B cell (primary cell): ENCODE results near the gene AOC1. TPM values are rescaled to one million over a fixed set of nuclear protein-coding genes. Genes with fewer than 3 reads are reported as not detected.

ENCODE experiments used
- ATAC-seq: fragments of 200-7000 bp; cut with Tn5 transposase; one replicate; pipeline ENCODE4 v1.10.0; 2021; ENCODE audit warnings: low read depth, mild to moderate bottlenecking, moderate number of reproducible peaks, moderate library complexity
- CTCF ChIA-PET: fragments of 350-600 bp; sonication (Branson Sonifier 250); formaldehyde crosslinking; loops from one replicate; lab custom pipeline; 2021; ENCODE audit warnings: antibody characterized with exemption, inconsistent platforms; lab: Charles Lee
- POLR2A ChIA-PET: fragments of 350-600 bp; sonication (Branson Sonifier 250); formaldehyde crosslinking; loops from one replicate; lab custom pipeline; 2021; ENCODE audit warnings: antibody characterized with exemption; lab: Charles Lee
- DNase-seq: peaks from one replicate; pipeline ENCODE4 v3.0.0; 2013
- H2AFZ ChIP-seq: 2 replicates; pipeline ENCODE4 v1.6.1; 2012; ENCODE audit warnings: mild to moderate bottlenecking, low read depth, low read length; ENCODE audit not compliant: insufficient read depth, poor library complexity, severe bottlenecking
- H3K27ac ChIP-seq, 2 donors: 1 replicate in 1 of 2; 2 replicates in 1 of 2; pipeline ENCODE4 v1.5.1; 2012 to 2013; ENCODE audit warnings: low read length in 2 of 2, mild to moderate bottlenecking in 2 of 2, moderate library complexity in 1 of 2
- H3K27me3 ChIP-seq, 4 experiments: fragments of 200-600 bp in 1 of 4; sonication (generic) in 1 of 4; replicated peaks in 1 of 4; 1 replicate in 2 of 4; 2 replicates in 2 of 4; pipeline versions ENCODE4 v1.6.1 to v1.7.0; 2013 to 2016; ENCODE audit warnings: low read length in 3 of 4, mild to moderate bottlenecking in 2 of 4, mixed read lengths in 1 of 4, moderate library complexity in 1 of 4; ENCODE audit not compliant: insufficient read depth in 4 of 4, control insufficient read depth in 3 of 4; ENCODE audit errors: control extremely low read depth in 1 of 4
- H3K36me3 ChIP-seq, 2 experiments: replicated peaks in 1 of 2; 1 replicate in 1 of 2; 2 replicates in 1 of 2; pipeline versions ENCODE4 v1.6.1 to v1.7.1; 2013; ENCODE audit warnings: low read length in 1 of 2; ENCODE audit not compliant: insufficient read depth in 2 of 2, control insufficient read depth in 1 of 2; ENCODE audit errors: control extremely low read depth in 1 of 2, extremely low read depth in 1 of 2
- H3K4me1 ChIP-seq, 2 donors: fragments of 200-600 bp in 1 of 2; sonication (generic) in 1 of 2; 1 replicate in 1 of 2; 2 replicates in 1 of 2; pipeline versions ENCODE4 v1.5.1 to v1.6.1; 2013 to 2017; ENCODE audit warnings: low read length in 2 of 2; ENCODE audit not compliant: control insufficient read depth in 2 of 2, insufficient read depth in 2 of 2
- H3K4me2 ChIP-seq: replicated peaks from 2 replicates; pipeline ENCODE3; 2012; ENCODE audit warnings: mild to moderate bottlenecking, low read depth, low read length; ENCODE audit not compliant: poor library complexity, severe bottlenecking
- H3K4me3 ChIP-seq, 5 experiments: fragments of 200-600 bp in 1 of 5; sonication (generic) in 1 of 5; 1 replicate in 3 of 5; 2 replicates in 2 of 5; pipeline versions ENCODE4 v1.5.1 to v1.7.0; 2011 to 2016; ENCODE audit warnings: low read length in 4 of 5, mild to moderate bottlenecking in 4 of 5, low read depth in 2 of 5, control low read depth in 1 of 5, moderate library complexity in 1 of 5; ENCODE audit not compliant: insufficient read depth in 1 of 5; ENCODE audit errors: control extremely low read depth in 1 of 5, extremely low read depth in 1 of 5
- H3K79me2 ChIP-seq: fragments of 200-600 bp; sonication (generic); one replicate; pipeline ENCODE4 v1.6.0; 2016; ENCODE audit warnings: low read length; ENCODE audit not compliant: control insufficient read depth, insufficient read depth
- H3K9ac ChIP-seq: fragments of 200-600 bp; sonication (generic); 2 replicates; pipeline ENCODE4 v1.6.1; 2017; ENCODE audit warnings: mild to moderate bottlenecking, low read length, moderate library complexity
- H3K9me3 ChIP-seq, 3 donors: one replicate each; pipeline versions ENCODE4 v1.6.1 to v1.7.1; 2013; ENCODE audit warnings: low read length in 2 of 3; ENCODE audit not compliant: control insufficient read depth in 2 of 3, insufficient read depth in 1 of 3; ENCODE audit errors: control extremely low read depth in 1 of 3
- H4K20me1 ChIP-seq: 2 replicates; pipeline ENCODE4 v1.6.0; 2012; ENCODE audit warnings: mild to moderate bottlenecking, low read length; ENCODE audit not compliant: insufficient read depth, control insufficient read depth, poor library complexity, severe bottlenecking
- H3K27ac Mint-ChIP-seq: one replicate; pipeline ENCODE4 v1.8.0; 2021; ENCODE audit warnings: mixed read lengths
- H3K27me3 Mint-ChIP-seq: one replicate; pipeline ENCODE4 v1.8.0; 2021; ENCODE audit warnings: mixed read lengths
- H3K4me1 Mint-ChIP-seq: one replicate; pipeline ENCODE4 v1.8.0; 2021; ENCODE audit warnings: mixed read lengths
- H3K4me3 Mint-ChIP-seq: one replicate; pipeline ENCODE4 v1.8.0; 2021; ENCODE audit warnings: mixed read lengths
- H3K9me3 Mint-ChIP-seq: one replicate; pipeline ENCODE4 v1.8.0; 2022; ENCODE audit warnings: mixed read lengths; ENCODE audit not compliant: insufficient read depth
- EZH2 ChIP-seq: IDR thresholded peaks from 2 replicates; pipeline ENCODE4 v1.6.1; 2012; ENCODE audit warnings: borderline replicate concordance, low read depth, mild to moderate bottlenecking, moderate library complexity, low read length; ENCODE audit not compliant: insufficient read depth, poor library complexity, severe bottlenecking
- WGBS: methylation state at CpG from one replicate; pipeline ENCODE4 v1.1.5; 2013; ENCODE audit warnings: missing lambda C conversion rate; ENCODE audit not compliant: insufficient coverage; 5-methylcytosine and 5-hydroxymethylcytosine counted together
- intact Hi-C: fragments of 100-400 bp; cut with micrococcal nuclease; formaldehyde crosslinking; loops from one replicate; pipeline ENCODE4 v1.10.0; 2022
- polyA plus RNA-seq: library from polyadenylated mRNA; depleted of rRNA; stranded (reverse); fragments of >200 nt; gene quantifications from 2 replicates; pipeline ENCODE4 v1.2.3, GENCODE V29; 2012
- total RNA-seq, 2 donors: library from RNA; stranded (reverse); fragments of 120-200 nt in 1 of 2; gene quantifications; 1 replicate in 1 of 2; 2 replicates in 1 of 2; pipeline versions ENCODE4 v1.2.3 to v1.2.4, GENCODE V29; 2013 to 2022
- TF ChIP-seq, protein P1 (sequence below): fragments of 200-600 bp; IDR thresholded peaks from one replicate; pipeline ENCODE4 v1.8.0; 2022; ENCODE audit warnings: antibody characterized with exemption, mild to moderate bottlenecking

AOC1 gene
- total and polyA plus RNA-seq, 2 donors (not counting 1 experiment from before 2014, with no cell fraction given) = 0.07 TPM; not detected in 1

DNA sequence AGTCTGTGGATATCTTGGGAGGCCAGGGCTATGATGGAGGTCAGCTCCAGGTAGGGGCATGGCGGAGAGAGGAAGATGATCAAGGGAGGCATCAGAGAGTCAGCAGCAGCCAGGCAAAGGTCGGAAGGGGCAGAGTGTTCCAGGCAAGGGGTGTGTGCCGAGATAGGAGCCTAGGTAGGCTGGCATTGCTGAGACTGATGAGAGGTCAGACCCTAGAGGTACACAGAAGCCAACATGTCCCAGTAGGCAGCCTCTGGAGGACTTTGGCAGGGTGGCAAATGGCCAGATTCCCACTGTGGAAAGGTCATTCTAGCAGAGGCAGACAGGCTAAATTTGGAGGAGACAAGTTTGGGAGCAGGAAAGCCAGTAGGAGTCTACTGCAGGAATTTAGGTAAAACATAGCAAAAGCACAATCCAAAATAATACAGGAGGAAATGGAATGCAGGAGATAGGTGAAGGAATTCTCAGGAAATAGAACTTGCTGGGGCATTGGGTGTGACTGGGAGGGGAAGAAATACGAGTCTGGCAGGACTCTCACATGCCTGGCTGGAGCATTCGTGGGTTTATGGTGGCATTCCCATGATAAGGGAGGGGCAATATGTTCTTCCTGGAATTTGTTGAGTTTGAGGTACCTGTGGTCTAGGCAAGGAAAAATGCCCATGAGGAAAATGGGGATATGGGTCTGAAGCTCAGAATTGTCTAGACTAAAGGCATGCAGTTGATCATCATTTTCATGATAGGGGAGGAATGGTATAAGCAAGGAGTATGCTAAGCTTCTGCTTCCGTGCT lies 26.1 kb upstream of the AOC1 start:
- Histone ChIP-seq H3K79me2 (no peaks in the 10 kb centered on the region), H3K4me3 (no peak overlapping the region), H3K4me2 (no peak overlapping the region), H3K4me1 (no peaks in the 10 kb centered on the region), H3K9ac (no peak overlapping the region), H3K27me3 (peaks cover 0 to 6% (median 1%) of the 10 kb centered on the region in 4 experiments), H3K36me3 (no peaks in the 10 kb centered on the region), H3K27ac (no peak overlapping the region), H4K20me1 (no peaks in the 10 kb centered on the region), H3K9me3 (peaks cover 0 to 2% (median 0%) of the 10 kb centered on the region in 3 donors), H2AFZ (no peak overlapping the region)
- ChIA-PET POLR2A (no interaction called here), CTCF (interaction anchor here (1.0 kb wide), 1 partner anchor 48 kb away, joined by 3 read pairs; no protein-coding TSS in a partner anchor)
- TF ChIP-seq, protein P1, sequence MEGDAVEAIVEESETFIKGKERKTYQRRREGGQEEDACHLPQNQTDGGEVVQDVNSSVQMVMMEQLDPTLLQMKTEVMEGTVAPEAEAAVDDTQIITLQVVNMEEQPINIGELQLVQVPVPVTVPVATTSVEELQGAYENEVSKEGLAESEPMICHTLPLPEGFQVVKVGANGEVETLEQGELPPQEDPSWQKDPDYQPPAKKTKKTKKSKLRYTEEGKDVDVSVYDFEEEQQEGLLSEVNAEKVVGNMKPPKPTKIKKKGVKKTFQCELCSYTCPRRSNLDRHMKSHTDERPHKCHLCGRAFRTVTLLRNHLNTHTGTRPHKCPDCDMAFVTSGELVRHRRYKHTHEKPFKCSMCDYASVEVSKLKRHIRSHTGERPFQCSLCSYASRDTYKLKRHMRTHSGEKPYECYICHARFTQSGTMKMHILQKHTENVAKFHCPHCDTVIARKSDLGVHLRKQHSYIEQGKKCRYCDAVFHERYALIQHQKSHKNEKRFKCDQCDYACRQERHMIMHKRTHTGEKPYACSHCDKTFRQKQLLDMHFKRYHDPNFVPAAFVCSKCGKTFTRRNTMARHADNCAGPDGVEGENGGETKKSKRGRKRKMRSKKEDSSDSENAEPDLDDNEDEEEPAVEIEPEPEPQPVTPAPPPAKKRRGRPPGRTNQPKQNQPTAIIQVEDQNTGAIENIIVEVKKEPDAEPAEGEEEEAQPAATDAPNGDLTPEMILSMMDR = no peak
- no peak for TF ChIP-seq EZH2
- DNase-seq (no peak), ATAC-seq (no peak)
- H3K4me3 Mint-ChIP-seq = no peak overlapping the region
- no peak overlapping the region for H3K27ac Mint-ChIP-seq
- peaks cover 32% of the 10 kb centered on the region for H3K27me3 Mint-ChIP-seq
- intact Hi-C loops = no loop called here
- H3K4me1 Mint-ChIP-seq = no peaks in the 10 kb centered on the region
- peaks cover 5% of the 10 kb centered on the region for H3K9me3 Mint-ChIP-seq
- 76% methylated on average over 6 of the region's 6 CpGs for WGBS

DNA sequence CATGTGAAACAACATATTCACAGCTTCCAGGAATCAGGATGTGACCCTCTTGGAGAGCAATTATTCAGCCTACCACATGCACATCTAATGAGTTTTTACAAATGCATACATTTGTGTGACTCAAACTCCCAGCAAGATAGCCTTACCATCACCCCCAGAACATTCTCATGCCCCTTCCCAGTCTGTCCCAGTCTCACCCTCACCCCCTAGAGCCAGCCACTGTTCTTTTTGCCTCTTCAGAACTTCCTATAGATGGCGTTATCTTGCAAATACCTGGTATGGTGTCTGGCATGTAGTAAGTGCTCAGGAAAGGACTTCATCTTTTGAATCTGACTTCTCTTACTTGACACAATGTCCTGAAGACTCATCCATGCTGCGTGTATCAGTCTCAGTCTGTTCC lies 23.9 kb upstream of the AOC1 start:
- H3K27me3 ChIP-seq = peaks cover 0 to 9% (median 3%) of the 10 kb centered on the region in 4 experiments
- 100% methylated on average over 2 of the region's 2 CpGs for WGBS
- no peak overlapping the region for H2AFZ ChIP-seq
- no peak for ATAC-seq
- POLR2A ChIA-PET = no interaction called here
- H3K79me2 ChIP-seq = no peaks in the 10 kb centered on the region
- no peak for DNase-seq
- no peaks in the 10 kb centered on the region for H3K4me1 Mint-ChIP-seq
- H3K9ac ChIP-seq = no peak overlapping the region
- H3K27ac Mint-ChIP-seq = no peak overlapping the region
- TF ChIP-seq, protein P1 = no peak
- TF ChIP-seq EZH2 = no peak
- no peaks in the 10 kb centered on the region for H3K9me3 Mint-ChIP-seq
- H3K9me3 ChIP-seq = no peaks in the 10 kb centered on the region
- CTCF ChIA-PET = no interaction called here
- no peak overlapping the region for H3K4me3 Mint-ChIP-seq
- H3K27ac ChIP-seq = no peak overlapping the region
- H3K4me1 ChIP-seq = no peaks in the 10 kb centered on the region
- no peaks in the 10 kb centered on the region for H3K36me3 ChIP-seq
- no peak overlapping the region for H3K4me3 ChIP-seq
- H3K27me3 Mint-ChIP-seq = peaks cover 42% of the 10 kb centered on the region
- intact Hi-C loops = no loop called here
- no peak overlapping the region for H3K4me2 ChIP-seq
- no peaks in the 10 kb centered on the region for H4K20me1 ChIP-seq
